GM04503 (cell line): ENCODE data around the gene FRMD4A.
A peak's percentile ranks its signal among the peaks of the same experiment; 100 is the strongest.
"Not testable (repeated sequence)": the region's sequence is repeated elsewhere in the genome, so short reads cannot be mapped to it uniquely, and the experiment has no call there.

Experiments used
- DNase-seq: peaks from one replicate; pipeline ENCODE4 v3.0.0-alpha.2; 2012; ENCODE audit warnings: low read depth

The FRMD4A gene

GRCh38 chr10:13946209-13946460 lies 384.6 kb downstream of the FRMD4A start:
- no peak for DNase-seq

- DNase-seq: no peak
Observed at GRCh38 chr10:13945390-13946208, 385.1 kb downstream of the FRMD4A start.

- DNase-seq: no peak
Observed at GRCh38 chr10:13944823-13945222, 385.9 kb downstream of the FRMD4A start.

- no peak for DNase-seq
Observed at GRCh38 chr10:13943735-13944398, 386.9 kb downstream of the FRMD4A start.

- no peak for DNase-seq
Observed at GRCh38 chr10:13942035-13942434, 388.7 kb downstream of the FRMD4A start.

- DNase-seq: peak; percentile 58
Observed at GRCh38 chr10:13939391-13939790, 391.3 kb downstream of the FRMD4A start.

- DNase-seq: no peak
Observed at GRCh38 chr10:13938950-13939349, 391.8 kb downstream of the FRMD4A start.

- no peak for DNase-seq
Observed at GRCh38 chr10:13936826-13937225, 393.9 kb downstream of the FRMD4A start.

GRCh38 chr10:13930120-13930519 lies 400.6 kb downstream of the FRMD4A start:
- DNase-seq: no peak

GRCh38 chr10:13928451-13928850 lies 402.3 kb downstream of the FRMD4A start:
- no peak for DNase-seq

GRCh38 chr10:13925971-13926780 lies 404.5 kb downstream of the FRMD4A start:
- DNase-seq: no peak

- peak; percentile 90 for DNase-seq
Observed at GRCh38 chr10:13924040-13924725, 406.5 kb downstream of the FRMD4A start.

GRCh38 chr10:13922586-13922985 lies 408.1 kb downstream of the FRMD4A start:
- peak; percentile 38 for DNase-seq

GRCh38 chr10:13921941-13922340 lies 408.8 kb downstream of the FRMD4A start:
- DNase-seq: no peak

- not testable (repeated sequence) for DNase-seq
Observed at GRCh38 chr10:13921131-13921530, 409.6 kb downstream of the FRMD4A start.

- no peak for DNase-seq
Observed at GRCh38 chr10:13920465-13920864, 410.3 kb downstream of the FRMD4A start.

GRCh38 chr10:13920031-13920430 lies 410.7 kb downstream of the FRMD4A start:
- DNase-seq: peak; percentile 18

GRCh38 chr10:13917791-13918190 lies 412.9 kb downstream of the FRMD4A start:
- DNase-seq: no peak

- DNase-seq: no peak
Observed at GRCh38 chr10:13916384-13916947, 414.3 kb downstream of the FRMD4A start.

GRCh38 chr10:13915710-13916109 lies 415.0 kb downstream of the FRMD4A start:
- no peak for DNase-seq

GRCh38 chr10:13913897-13914296 lies 416.8 kb downstream of the FRMD4A start:
- DNase-seq: no peak
